GM23338 (cell line): ENCODE results near the gene HTR4. TPM values are rescaled to one million over a fixed set of nuclear protein-coding genes. Genes with fewer than 3 reads are reported as not detected.

Experiments used
- ATAC-seq: fragments of 200-7000 bp; cut with Tn5 transposase; 3 replicates; pipeline ENCODE4 v1.9.1; 2020
- DNase-seq: peaks from one replicate; pipeline ENCODE4 v3.0.0-alpha.2; 2015; ENCODE audit warnings: low spot score
- H2AFZ ChIP-seq: fragments of 200-600 bp; sonication (generic); 2 replicates; pipeline ENCODE4 v1.8.0; 2016; ENCODE audit warnings: antibody characterized with exemption, mild to moderate bottlenecking, moderate library complexity
- H3F3A ChIP-seq: fragments of 200-600 bp; sonication (generic); replicated peaks from 2 replicates; pipeline ENCODE4 v1.8.0; 2017; ENCODE audit warnings: antibody characterized with exemption, mixed run types, low read depth
- H3K27ac ChIP-seq: fragments of 200-600 bp; sonication (generic); 2 replicates; pipeline ENCODE4 v1.6.1; 2016; ENCODE audit warnings: low read depth
- H3K27me3 ChIP-seq: fragments of 200-600 bp; sonication (generic); 2 replicates; pipeline ENCODE4 v1.8.0; 2016; ENCODE audit warnings: mild to moderate bottlenecking, mixed run types, moderate library complexity; ENCODE audit not compliant: insufficient read depth
- H3K36me3 ChIP-seq: fragments of 200-600 bp; sonication (generic); 2 replicates; pipeline ENCODE4 v1.8.0; 2016; ENCODE audit warnings: mild to moderate bottlenecking; ENCODE audit not compliant: insufficient read depth
- H3K4me1 ChIP-seq: fragments of 200-600 bp; sonication (generic); 2 replicates; pipeline ENCODE4 v1.8.0; 2016; ENCODE audit warnings: mild to moderate bottlenecking, moderate library complexity; ENCODE audit not compliant: insufficient read depth
- H3K4me2 ChIP-seq: fragments of 200-600 bp; sonication (generic); 2 replicates; pipeline ENCODE4 v1.7.1; 2017; ENCODE audit warnings: mixed run types
- H3K4me3 ChIP-seq: fragments of 200-600 bp; sonication (generic); 2 replicates; pipeline ENCODE4 v1.6.1; 2016; ENCODE audit warnings: mixed run types
- H3K79me2 ChIP-seq: fragments of 200-600 bp; sonication (generic); replicated peaks from 2 replicates; pipeline ENCODE4 v1.8.0; 2017; ENCODE audit warnings: mild to moderate bottlenecking; ENCODE audit not compliant: insufficient read depth
- H3K9me2 ChIP-seq: fragments of 200-600 bp; sonication (generic); 2 replicates; pipeline ENCODE4 v1.8.0; 2017; ENCODE audit not compliant: insufficient read depth
- H4K20me1 ChIP-seq: fragments of 200-600 bp; sonication (generic); replicated peaks from 2 replicates; pipeline ENCODE4 v1.8.0; 2017; ENCODE audit warnings: mild to moderate bottlenecking; ENCODE audit not compliant: insufficient read depth
- H3K27ac Mint-ChIP-seq: 2 replicates; pipeline ENCODE4 v1.8.0; 2020; ENCODE audit warnings: inconsistent platforms, mild to moderate bottlenecking, moderate library complexity, mixed read lengths
- H3K27me3 Mint-ChIP-seq: 3 replicates; pipeline ENCODE4 v1.8.0; 2022; ENCODE audit warnings: low read depth, mild to moderate bottlenecking, moderate library complexity, mixed read lengths, inconsistent platforms; ENCODE audit not compliant: insufficient read depth, poor library complexity
- H3K36me3 Mint-ChIP-seq: 3 replicates; pipeline ENCODE4 v1.8.0; 2021; ENCODE audit warnings: low read depth, mild to moderate bottlenecking, inconsistent platforms, moderate library complexity, mixed read lengths
- H3K4me1 Mint-ChIP-seq: 3 replicates; pipeline ENCODE4 v1.8.0; 2020; ENCODE audit warnings: mild to moderate bottlenecking, inconsistent platforms, mixed read lengths
- H3K4me3 Mint-ChIP-seq: 3 replicates; pipeline ENCODE4 v1.8.0; 2021; ENCODE audit warnings: moderate library complexity, mild to moderate bottlenecking, inconsistent platforms, mixed read lengths
- H3K9me3 Mint-ChIP-seq: 3 replicates; pipeline ENCODE4 v1.8.0; 2020; ENCODE audit warnings: moderate library complexity, mild to moderate bottlenecking, inconsistent platforms, mixed read lengths
- CREB1 ChIP-seq: fragments of 250-450 bp; sonication (Bioruptor Pico); IDR thresholded peaks from 2 replicates; pipeline ENCODE4 v1.5.0; 2020; ENCODE audit warnings: low read depth, mild to moderate bottlenecking, moderate library complexity
- EZH2phosphoT487 ChIP-seq: fragments of 200-600 bp; sonication (generic); IDR thresholded peaks from one replicate; pipeline ENCODE4 v1.8.1; 2018; ENCODE audit warnings: antibody characterized with exemption; ENCODE audit not compliant: unreplicated experiment
- NANOG ChIP-seq: IDR thresholded peaks from 2 replicates; pipeline ENCODE4 v1.6.1; 2016; ENCODE audit warnings: antibody characterized with exemption, borderline replicate concordance
- POLR2AphosphoS5 ChIP-seq: IDR thresholded peaks from 2 replicates; pipeline ENCODE4 v1.6.1; 2016; ENCODE audit warnings: antibody characterized with exemption, low read depth
- STAT1 ChIP-seq: IDR thresholded peaks from one replicate; pipeline ENCODE4 v1.6.1; 2016; ENCODE audit warnings: antibody characterized with exemption; ENCODE audit not compliant: unreplicated experiment
- ZNF114 ChIP-seq: fragments of 250-450 bp; sonication (Bioruptor Pico); IDR thresholded peaks from 2 replicates; pipeline ENCODE4 v1.5.0; 2020; ENCODE audit warnings: mild to moderate bottlenecking, moderate library complexity
- ZNF331 ChIP-seq: fragments of 250-450 bp; sonication (Bioruptor Pico); IDR thresholded peaks from 2 replicates; pipeline ENCODE4 v1.5.0; 2020; ENCODE audit warnings: low read depth, mild to moderate bottlenecking, moderate library complexity
- polyA plus RNA-seq: library from polyadenylated mRNA; unstranded; fragments of >200 nt; fragmentation: Nextera tagmentation; extraction: Ambion mirVana; gene quantifications from 2 replicates; pipeline ENCODE4 v1.2.1, GENCODE V29; 2016
- total RNA-seq: library from RNA; depleted of rRNA; stranded (reverse); fragments of >200 nt; shearing (Covaris generic); gene quantifications from 2 replicates; pipeline ENCODE4 v1.2.3, GENCODE V29; 2014
- TF ChIP-seq, protein P1 (sequence below): IDR thresholded peaks from one replicate; pipeline ENCODE4 v1.6.1; 2018; ENCODE audit warnings: antibody characterized with exemption; ENCODE audit not compliant: unreplicated experiment
- TF ChIP-seq, protein P2 (sequence below): IDR thresholded peaks from 2 replicates; pipeline ENCODE4 v1.6.1; 2016; ENCODE audit warnings: antibody characterized with exemption
- TF ChIP-seq, protein P3 (sequence below), 2 experiments: fragments of 200-600 bp in 1 of 2; sonication (generic) in 1 of 2; conservative IDR thresholded peaks; 2 replicates each; pipeline versions ENCODE4 v1.5.1 to v1.6.1; 2016 to 2017; ENCODE audit warnings: antibody characterized with exemption in 2 of 2, low read depth in 2 of 2, mild to moderate bottlenecking in 2 of 2, moderate library complexity in 1 of 2

HTR4 gene
- total and polyA plus RNA-seq, 2 experiments from 2014 or later: 0.10 TPM; not detected in 1

GRCh38 chr5:148524721-148525120, 129.6 kb downstream of the HTR4 start:
- Histone ChIP-seq H4K20me1 (no peaks in the 10 kb centered on the region), H2AFZ (no peak overlapping the region), H3K36me3 (no peaks in the 10 kb centered on the region), H3K27me3 (no peaks in the 10 kb centered on the region), H3K4me2 (no peak overlapping the region), H3F3A (no peaks in the 10 kb centered on the region), H3K4me1 (no peaks in the 10 kb centered on the region), H3K9me2 (no peaks in the 10 kb centered on the region), H3K4me3 (no peak overlapping the region), H3K27ac (no peak overlapping the region), H3K79me2 (no peaks in the 10 kb centered on the region)
- Mint-ChIP-seq H3K36me3 (peaks cover 9% of the 10 kb centered on the region), H3K4me1 (no peaks in the 10 kb centered on the region; the same call in 2 of the 3 replicates), H3K27ac (no peak overlapping the region), H3K9me3 (peaks cover 12% of the 10 kb centered on the region), H3K27me3 (peaks cover 2% of the 10 kb centered on the region), H3K4me3 (no peak overlapping the region)
- no peak for DNase-seq
- no peak for ATAC-seq
- TF ChIP-seq EZH2phosphoT487: no peak
- no peak for TF ChIP-seq STAT1
- TF ChIP-seq ZNF114 (CRISPR knock-in tag): no peak
- TF ChIP-seq NANOG: no peak
- TF ChIP-seq, protein P1, sequence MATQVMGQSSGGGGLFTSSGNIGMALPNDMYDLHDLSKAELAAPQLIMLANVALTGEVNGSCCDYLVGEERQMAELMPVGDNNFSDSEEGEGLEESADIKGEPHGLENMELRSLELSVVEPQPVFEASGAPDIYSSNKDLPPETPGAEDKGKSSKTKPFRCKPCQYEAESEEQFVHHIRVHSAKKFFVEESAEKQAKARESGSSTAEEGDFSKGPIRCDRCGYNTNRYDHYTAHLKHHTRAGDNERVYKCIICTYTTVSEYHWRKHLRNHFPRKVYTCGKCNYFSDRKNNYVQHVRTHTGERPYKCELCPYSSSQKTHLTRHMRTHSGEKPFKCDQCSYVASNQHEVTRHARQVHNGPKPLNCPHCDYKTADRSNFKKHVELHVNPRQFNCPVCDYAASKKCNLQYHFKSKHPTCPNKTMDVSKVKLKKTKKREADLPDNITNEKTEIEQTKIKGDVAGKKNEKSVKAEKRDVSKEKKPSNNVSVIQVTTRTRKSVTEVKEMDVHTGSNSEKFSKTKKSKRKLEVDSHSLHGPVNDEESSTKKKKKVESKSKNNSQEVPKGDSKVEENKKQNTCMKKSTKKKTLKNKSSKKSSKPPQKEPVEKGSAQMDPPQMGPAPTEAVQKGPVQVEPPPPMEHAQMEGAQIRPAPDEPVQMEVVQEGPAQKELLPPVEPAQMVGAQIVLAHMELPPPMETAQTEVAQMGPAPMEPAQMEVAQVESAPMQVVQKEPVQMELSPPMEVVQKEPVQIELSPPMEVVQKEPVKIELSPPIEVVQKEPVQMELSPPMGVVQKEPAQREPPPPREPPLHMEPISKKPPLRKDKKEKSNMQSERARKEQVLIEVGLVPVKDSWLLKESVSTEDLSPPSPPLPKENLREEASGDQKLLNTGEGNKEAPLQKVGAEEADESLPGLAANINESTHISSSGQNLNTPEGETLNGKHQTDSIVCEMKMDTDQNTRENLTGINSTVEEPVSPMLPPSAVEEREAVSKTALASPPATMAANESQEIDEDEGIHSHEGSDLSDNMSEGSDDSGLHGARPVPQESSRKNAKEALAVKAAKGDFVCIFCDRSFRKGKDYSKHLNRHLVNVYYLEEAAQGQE: no peak
- no peak for TF ChIP-seq POLR2AphosphoS5
- TF ChIP-seq, protein P2, sequence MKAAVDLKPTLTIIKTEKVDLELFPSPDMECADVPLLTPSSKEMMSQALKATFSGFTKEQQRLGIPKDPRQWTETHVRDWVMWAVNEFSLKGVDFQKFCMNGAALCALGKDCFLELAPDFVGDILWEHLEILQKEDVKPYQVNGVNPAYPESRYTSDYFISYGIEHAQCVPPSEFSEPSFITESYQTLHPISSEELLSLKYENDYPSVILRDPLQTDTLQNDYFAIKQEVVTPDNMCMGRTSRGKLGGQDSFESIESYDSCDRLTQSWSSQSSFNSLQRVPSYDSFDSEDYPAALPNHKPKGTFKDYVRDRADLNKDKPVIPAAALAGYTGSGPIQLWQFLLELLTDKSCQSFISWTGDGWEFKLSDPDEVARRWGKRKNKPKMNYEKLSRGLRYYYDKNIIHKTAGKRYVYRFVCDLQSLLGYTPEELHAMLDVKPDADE: no peak
- no peak for TF ChIP-seq CREB1 (CRISPR knock-in tag)
- TF ChIP-seq ZNF331 (CRISPR knock-in tag): no peak

DNA sequence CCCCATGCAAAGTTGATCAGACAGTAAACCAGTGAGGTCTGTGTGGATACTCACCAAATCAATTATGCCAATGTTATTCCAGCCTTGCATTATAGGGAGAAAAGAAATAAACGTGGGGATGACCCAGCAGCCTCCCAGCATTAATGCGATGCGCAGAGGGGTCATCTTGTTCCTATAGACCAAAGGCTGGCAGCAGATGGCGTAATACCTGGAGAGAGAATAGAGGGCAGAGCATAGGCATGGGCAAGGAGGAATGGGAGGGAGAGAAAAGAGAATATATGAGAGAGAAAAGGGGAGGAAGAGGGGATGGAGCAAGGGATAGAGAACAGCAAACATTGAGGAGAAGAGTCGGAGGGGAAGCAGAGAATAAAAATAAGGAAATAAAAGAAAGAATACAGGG, 131.2 kb downstream of the HTR4 start:
- H3F3A ChIP-seq: no peaks in the 10 kb centered on the region
- ATAC-seq (peak; percentile 77), DNase-seq (peak; percentile 45)
- no peak overlapping the region for H2AFZ ChIP-seq
- H3K9me2 ChIP-seq: no peaks in the 10 kb centered on the region
- H3K36me3 Mint-ChIP-seq: no peaks in the 10 kb centered on the region
- no peak overlapping the region for H3K4me3 ChIP-seq
- H3K27me3 ChIP-seq: no peaks in the 10 kb centered on the region
- H3K27ac Mint-ChIP-seq: no peak overlapping the region
- no peaks in the 10 kb centered on the region for H4K20me1 ChIP-seq
- peaks cover 2% of the 10 kb centered on the region for H3K27me3 Mint-ChIP-seq
- H3K4me1 Mint-ChIP-seq: no peaks in the 10 kb centered on the region; the same call in 2 of the 3 replicates
- no peaks in the 10 kb centered on the region for H3K79me2 ChIP-seq
- no peak overlapping the region for H3K27ac ChIP-seq
- H3K4me2 ChIP-seq: no peak overlapping the region
- H3K4me3 Mint-ChIP-seq: no peak overlapping the region
- H3K9me3 Mint-ChIP-seq: no peaks in the 10 kb centered on the region; the same call in 2 of the 3 replicates
- TF ChIP-seq ZNF331 (CRISPR knock-in tag): no peak
- TF ChIP-seq, protein P3, sequence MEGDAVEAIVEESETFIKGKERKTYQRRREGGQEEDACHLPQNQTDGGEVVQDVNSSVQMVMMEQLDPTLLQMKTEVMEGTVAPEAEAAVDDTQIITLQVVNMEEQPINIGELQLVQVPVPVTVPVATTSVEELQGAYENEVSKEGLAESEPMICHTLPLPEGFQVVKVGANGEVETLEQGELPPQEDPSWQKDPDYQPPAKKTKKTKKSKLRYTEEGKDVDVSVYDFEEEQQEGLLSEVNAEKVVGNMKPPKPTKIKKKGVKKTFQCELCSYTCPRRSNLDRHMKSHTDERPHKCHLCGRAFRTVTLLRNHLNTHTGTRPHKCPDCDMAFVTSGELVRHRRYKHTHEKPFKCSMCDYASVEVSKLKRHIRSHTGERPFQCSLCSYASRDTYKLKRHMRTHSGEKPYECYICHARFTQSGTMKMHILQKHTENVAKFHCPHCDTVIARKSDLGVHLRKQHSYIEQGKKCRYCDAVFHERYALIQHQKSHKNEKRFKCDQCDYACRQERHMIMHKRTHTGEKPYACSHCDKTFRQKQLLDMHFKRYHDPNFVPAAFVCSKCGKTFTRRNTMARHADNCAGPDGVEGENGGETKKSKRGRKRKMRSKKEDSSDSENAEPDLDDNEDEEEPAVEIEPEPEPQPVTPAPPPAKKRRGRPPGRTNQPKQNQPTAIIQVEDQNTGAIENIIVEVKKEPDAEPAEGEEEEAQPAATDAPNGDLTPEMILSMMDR (conservative IDR thresholded peaks at IDR 0.05; ENCODE audit: low read depth in 2 of 2): peak; percentile 46 to 66
- H3K4me1 ChIP-seq: no peaks in the 10 kb centered on the region
- no peaks in the 10 kb centered on the region for H3K36me3 ChIP-seq
